ENCODE data around the gene ATG13.
"Not testable (repeated sequence)": the region's sequence is repeated elsewhere in the genome, so short reads cannot be mapped to it uniquely, and the experiment has no call there.

GRCh38 chr11:46709351-46709750 lies 92.0 kb downstream of the ATG13 start:
- not testable (repeated sequence) for TF ChIP-seq CTCF (tag by site-specific recombination; IDR thresholded peaks at IDR 0.05); ZNF776 (tag by site-specific recombination; IDR thresholded peaks at IDR 0.05; ENCODE audit: borderline replicate concordance); ZNF600 (tag by site-specific recombination; IDR thresholded peaks at IDR 0.05); REST (tag by site-specific recombination; IDR thresholded peaks at IDR 0.05); ELK4 (IDR thresholded peaks at IDR 0.05; ENCODE audit: borderline replicate concordance, low read depth, low read length); ZBTB7A (tag by site-specific recombination; IDR thresholded peaks at IDR 0.05; ENCODE audit: low read depth); ZNF513 (tag by site-specific recombination; IDR thresholded peaks at IDR 0.05); ZNF239 (tag by site-specific recombination; IDR thresholded peaks at IDR 0.05); PBX3 (CRISPR knock-in tag; IDR thresholded peaks at IDR 0.05); ZNF76 (tag by site-specific recombination; IDR thresholded peaks at IDR 0.05; ENCODE audit: borderline replicate concordance, low read depth); ATF2 (tag by site-specific recombination; IDR thresholded peaks at IDR 0.05; ENCODE audit: low read depth); ZNF623 (tag by site-specific recombination; IDR thresholded peaks at IDR 0.05); ZNF16 (tag by site-specific recombination; IDR thresholded peaks at IDR 0.05; ENCODE audit: low read depth); YY1 (tag by site-specific recombination; IDR thresholded peaks at IDR 0.05)

All from HEK293 (cell line).